Skeletal muscle satellite cell (primary cell): ENCODE results near the gene ZNF747.
"Not testable (repeated sequence)": the region's sequence is repeated elsewhere in the genome, so short reads cannot be mapped to it uniquely, and the experiment has no call there.

Source experiments
- H3K27me3 ChIP-seq: 2 replicates; pipeline ENCODE4 v1.7.0; 2013; ENCODE audit warnings: low read length; ENCODE audit not compliant: control insufficient read depth, insufficient read depth
- H3K36me3 ChIP-seq: 2 replicates; pipeline ENCODE4 v1.7.0; 2013; ENCODE audit warnings: mild to moderate bottlenecking, control low read depth, low read length; ENCODE audit not compliant: insufficient read depth
- H3K4me1 ChIP-seq: 2 replicates; pipeline ENCODE4 v1.7.0; 2013; ENCODE audit warnings: low read length; ENCODE audit not compliant: control insufficient read depth, insufficient read depth
- H3K4me2 ChIP-seq: 2 replicates; pipeline ENCODE4 v1.7.0; 2013; ENCODE audit warnings: mild to moderate bottlenecking, low read length
- H3K4me3 ChIP-seq: 2 replicates; pipeline ENCODE4 v1.7.0; 2013; ENCODE audit warnings: low read length
- H3K9ac ChIP-seq: 2 replicates; pipeline ENCODE4 v1.7.0; 2013; ENCODE audit warnings: mild to moderate bottlenecking, low read depth, low read length, moderate library complexity
- H3K9me3 ChIP-seq: replicated peaks from 2 replicates; pipeline ENCODE4 v1.7.0; 2013; ENCODE audit warnings: mild to moderate bottlenecking, control low read depth, low read length

ZNF747 gene

GRCh38 chr16:30539986-30540526, 5.4 kb upstream of the ZNF747 start:
- H3K27me3 ChIP-seq, H3K4me3 ChIP-seq, H3K9ac ChIP-seq, H3K4me1 ChIP-seq, H3K36me3 ChIP-seq, H3K4me2 ChIP-seq, H3K9me3 ChIP-seq: not testable (repeated sequence)

GRCh38 chr16:30539000-30539964, 4.6 kb upstream of the ZNF747 start:
- Histone ChIP-seq H3K9me3 (no peaks in the 10 kb centered on the region), H3K9ac (no peak overlapping the region), H3K4me3 (no peak overlapping the region), H3K27me3 (peaks cover under 1% of the 10 kb centered on the region), H3K4me1 (peaks cover 14% of the 10 kb centered on the region), H3K36me3 (no peaks in the 10 kb centered on the region), H3K4me2 (no peak overlapping the region)

GRCh38 chr16:30536391-30537024, 1.9 kb upstream of the ZNF747 start:
- not testable (repeated sequence) for H3K36me3 ChIP-seq, H3K4me3 ChIP-seq, H3K27me3 ChIP-seq, H3K9me3 ChIP-seq, H3K9ac ChIP-seq
- H3K4me2 ChIP-seq, result peak overlapping the region; percentile 88
- H3K4me1 ChIP-seq, result peaks cover 21% of the 10 kb centered on the region

- Histone ChIP-seq H3K9ac (peak overlapping the region; percentile 97), H3K4me2 (peak overlapping the region; percentile 88), H3K4me3 (peak overlapping the region; percentile 75), H3K4me1 (peaks cover 21% of the 10 kb centered on the region), H3K36me3 (peaks cover 7% of the 10 kb centered on the region), H3K9me3 (no peaks in the 10 kb centered on the region), H3K27me3 (no peaks in the 10 kb centered on the region)
Observed at GRCh38 chr16:30535777-30536190, 1.1 kb upstream of the ZNF747 start.

- no peaks in the 10 kb centered on the region for H3K9me3 ChIP-seq
Observed at GRCh38 chr16:30535106-30535776, 583 bp upstream of the ZNF747 start.

GRCh38 chr16:30533748-30534367, 800 bp downstream of the ZNF747 start:
- Histone ChIP-seq H3K4me1 (peaks cover 21% of the 10 kb centered on the region), H3K9ac (peak overlapping the region; percentile 97), H3K27me3 (no peaks in the 10 kb centered on the region), H3K4me2 (peak overlapping the region; percentile 88), H3K36me3 (peaks cover 10% of the 10 kb centered on the region), H3K4me3 (peak overlapping the region; percentile 75), H3K9me3 (no peaks in the 10 kb centered on the region)

More at GRCh38 chr16:30535106-30535776, 583 bp upstream of the ZNF747 start:
- Histone ChIP-seq H3K36me3 (peaks cover 10% of the 10 kb centered on the region), H3K27me3 (no peaks in the 10 kb centered on the region), H3K4me2 (peak overlapping the region; percentile 88), H3K4me3 (peak overlapping the region; percentile 75), H3K9ac (peak overlapping the region; percentile 97), H3K4me1 (peaks cover 21% of the 10 kb centered on the region)

GRCh38 chr16:30533146-30533522, 1.5 kb downstream of the ZNF747 start:
- peak overlapping the region; percentile 88 for H3K4me2 ChIP-seq
- no peak overlapping the region for H3K9ac ChIP-seq
- no peak overlapping the region for H3K4me3 ChIP-seq
- no peaks in the 10 kb centered on the region for H3K9me3 ChIP-seq
- peaks cover 10% of the 10 kb centered on the region for H3K36me3 ChIP-seq
- H3K4me1 ChIP-seq, result peaks cover 21% of the 10 kb centered on the region
- H3K27me3 ChIP-seq, result no peaks in the 10 kb centered on the region

- H3K4me3 ChIP-seq, result no peak overlapping the region
- H3K36me3 ChIP-seq, result peaks cover 10% of the 10 kb centered on the region
- peaks cover 26% of the 10 kb centered on the region for H3K4me1 ChIP-seq
- no peak overlapping the region for H3K4me2 ChIP-seq
- H3K27me3 ChIP-seq, result no peaks in the 10 kb centered on the region
- no peak overlapping the region for H3K9ac ChIP-seq
- no peaks in the 10 kb centered on the region for H3K9me3 ChIP-seq
Observed at GRCh38 chr16:30532285-30533145, 2.1 kb downstream of the ZNF747 start.

GRCh38 chr16:30530163-30531037, 4.3 kb downstream of the ZNF747 start:
- H3K36me3 ChIP-seq, result peaks cover 10% of the 10 kb centered on the region
- H3K4me3 ChIP-seq, result no peak overlapping the region
- H3K4me2 ChIP-seq, result no peak overlapping the region
- no peaks in the 10 kb centered on the region for H3K27me3 ChIP-seq
- no peak overlapping the region for H3K9ac ChIP-seq
- H3K9me3 ChIP-seq, result no peaks in the 10 kb centered on the region
- peaks cover 26% of the 10 kb centered on the region for H3K4me1 ChIP-seq
